Breast epithelium (tissue), 4 donors: Measurements from ENCODE around the gene NLRP4. TPM values are rescaled to one million over a fixed set of nuclear protein-coding genes. Genes with fewer than 3 reads are reported as not detected.

Experiments used
- DNase-seq, 2 donors: peaks; one replicate each; pipeline ENCODE4 v3.0.0-alpha.2; 2019; ENCODE audit warnings: low spot score in 2 of 2
- H3K27ac ChIP-seq, 2 donors: fragments of 200-600 bp; sonication (generic) in 1 of 2; one replicate each; pipeline ENCODE4 v1.5.1; 2016 to 2019; ENCODE audit warnings: mild to moderate bottlenecking in 1 of 2
- H3K27me3 ChIP-seq, 2 donors: fragments of 200-600 bp; sonication (generic) in 1 of 2; one replicate each; pipeline versions ENCODE4 v1.5.1 to v1.6.0; 2017 to 2019; ENCODE audit warnings: control low read depth in 1 of 2, mild to moderate bottlenecking in 1 of 2
- H3K36me3 ChIP-seq: fragments of 200-600 bp; one replicate; pipeline ENCODE4 v1.5.1; 2019
- H3K4me1 ChIP-seq, 2 donors: fragments of 200-600 bp; sonication (generic); one replicate each; pipeline ENCODE4 v1.5.1; 2016 to 2019; ENCODE audit warnings: control low read depth in 1 of 2
- H3K4me3 ChIP-seq, 3 donors: fragments of 200-600 bp; sonication (generic); 1 replicate in 2 of 3; 2 replicates in 1 of 3; pipeline ENCODE4 v1.5.1; 2016 to 2019; ENCODE audit warnings: mild to moderate bottlenecking in 3 of 3, moderate library complexity in 2 of 3
- H3K9me3 ChIP-seq, 2 donors: fragments of 200-600 bp; sonication (generic) in 1 of 2; one replicate each; pipeline ENCODE4 v1.5.1; 2016 to 2019; ENCODE audit warnings: control low read depth in 1 of 2
- POLR2A ChIP-seq: fragments of 450-650 bp; IDR thresholded peaks from one replicate; pipeline ENCODE4 v1.6.1; 2016; ENCODE audit warnings: antibody characterized with exemption, mild to moderate bottlenecking, moderate library complexity
- POLR2AphosphoS5 ChIP-seq, 3 donors: sonication (generic); formaldehyde crosslinking; IDR thresholded peaks; one replicate each; pipeline ENCODE4 v1.6.1; 2017; ENCODE audit warnings: antibody characterized with exemption in 3 of 3
- intact Hi-C: fragments of 100-400 bp; cut with DNase I; formaldehyde crosslinking; loops from one replicate; pipeline ENCODE4 v1.15.1; 2023; ENCODE audit warnings: low total_unique reads
- total RNA-seq, 3 donors: library from RNA; depleted of rRNA; stranded (reverse); fragments of >200 nt; gene quantifications; one replicate each; pipeline ENCODE4 v1.1.0, GENCODE V29; 2016
- TF ChIP-seq, protein P1 (sequence below), 3 donors: fragments of 450-650 bp; IDR thresholded peaks; one replicate each; pipeline ENCODE4 v1.5.1; 2016 to 2017; ENCODE audit warnings: antibody characterized with exemption in 3 of 3, mild to moderate bottlenecking in 3 of 3, moderate library complexity in 3 of 3

The NLRP4 gene
- total RNA-seq, 3 donors from 2014 or later = not detected

- intact Hi-C loops = no loop called here
These were observed 25.0 kb upstream of the NLRP4 start for GRCh38 chr19:55811340-55811739.

GRCh38 chr19:55812449-55812848 lies 23.9 kb upstream of the NLRP4 start:
- Histone ChIP-seq H3K4me1 (no peaks in the 10 kb centered on the region), H3K27ac (no peak overlapping the region), H3K27me3 (no peaks in the 10 kb centered on the region), H3K4me3 (no peak overlapping the region), H3K36me3 (no peaks in the 10 kb centered on the region), H3K9me3 (no peaks in the 10 kb centered on the region)
- intact Hi-C loops = no loop called here
- DNase-seq = no peak
- TF ChIP-seq POLR2A = no peak
- TF ChIP-seq, protein P1, sequence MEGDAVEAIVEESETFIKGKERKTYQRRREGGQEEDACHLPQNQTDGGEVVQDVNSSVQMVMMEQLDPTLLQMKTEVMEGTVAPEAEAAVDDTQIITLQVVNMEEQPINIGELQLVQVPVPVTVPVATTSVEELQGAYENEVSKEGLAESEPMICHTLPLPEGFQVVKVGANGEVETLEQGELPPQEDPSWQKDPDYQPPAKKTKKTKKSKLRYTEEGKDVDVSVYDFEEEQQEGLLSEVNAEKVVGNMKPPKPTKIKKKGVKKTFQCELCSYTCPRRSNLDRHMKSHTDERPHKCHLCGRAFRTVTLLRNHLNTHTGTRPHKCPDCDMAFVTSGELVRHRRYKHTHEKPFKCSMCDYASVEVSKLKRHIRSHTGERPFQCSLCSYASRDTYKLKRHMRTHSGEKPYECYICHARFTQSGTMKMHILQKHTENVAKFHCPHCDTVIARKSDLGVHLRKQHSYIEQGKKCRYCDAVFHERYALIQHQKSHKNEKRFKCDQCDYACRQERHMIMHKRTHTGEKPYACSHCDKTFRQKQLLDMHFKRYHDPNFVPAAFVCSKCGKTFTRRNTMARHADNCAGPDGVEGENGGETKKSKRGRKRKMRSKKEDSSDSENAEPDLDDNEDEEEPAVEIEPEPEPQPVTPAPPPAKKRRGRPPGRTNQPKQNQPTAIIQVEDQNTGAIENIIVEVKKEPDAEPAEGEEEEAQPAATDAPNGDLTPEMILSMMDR (IDR thresholded peaks at IDR 0.05) = no peak
- no peak for TF ChIP-seq POLR2AphosphoS5 (IDR thresholded peaks at IDR 0.05)

More at GRCh38 chr19:55811340-55811739, 25.0 kb upstream of the NLRP4 start:
- no peak for DNase-seq
- no peaks in the 10 kb centered on the region for H3K27me3 ChIP-seq
- no peak overlapping the region for H3K4me3 ChIP-seq
- no peaks in the 10 kb centered on the region for H3K4me1 ChIP-seq
- H3K27ac ChIP-seq = no peak overlapping the region
- H3K9me3 ChIP-seq = no peaks in the 10 kb centered on the region
- no peaks in the 10 kb centered on the region for H3K36me3 ChIP-seq
- TF ChIP-seq POLR2A (no peak), POLR2AphosphoS5 (IDR thresholded peaks at IDR 0.05) (no peak)
- TF ChIP-seq, protein P1 (IDR thresholded peaks at IDR 0.05) = no peak

DNA sequence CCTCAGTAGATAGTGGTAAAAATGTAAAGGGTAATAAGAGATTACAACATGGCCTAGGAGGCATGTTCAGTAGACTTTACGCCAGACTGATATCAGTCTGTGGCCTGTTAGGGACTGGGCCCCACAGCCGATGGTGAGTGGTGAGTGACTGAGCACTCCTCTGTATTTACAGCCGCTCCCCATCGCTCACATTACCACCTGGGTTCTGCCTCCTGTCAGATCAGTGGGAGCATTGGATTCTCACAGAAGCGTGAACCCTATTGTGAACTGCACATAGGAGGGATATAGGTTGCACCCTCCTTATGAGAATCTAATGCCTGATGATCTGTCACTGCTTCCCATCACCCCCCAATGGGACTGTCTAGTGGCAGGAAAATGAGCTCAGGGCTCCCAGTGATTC lies 22.4 kb upstream of the NLRP4 start:
- no peak overlapping the region for H3K27ac ChIP-seq
- no peak for TF ChIP-seq POLR2A
- TF ChIP-seq POLR2AphosphoS5 (IDR thresholded peaks at IDR 0.05) = no peak
- TF ChIP-seq, protein P1 (IDR thresholded peaks at IDR 0.05) = no peak
- H3K4me3 ChIP-seq = no peak overlapping the region
- intact Hi-C loops = no loop called here
- no peaks in the 10 kb centered on the region for H3K4me1 ChIP-seq
- no peak for DNase-seq
- no peaks in the 10 kb centered on the region for H3K27me3 ChIP-seq
- no peaks in the 10 kb centered on the region for H3K9me3 ChIP-seq
- H3K36me3 ChIP-seq = no peaks in the 10 kb centered on the region

DNA sequence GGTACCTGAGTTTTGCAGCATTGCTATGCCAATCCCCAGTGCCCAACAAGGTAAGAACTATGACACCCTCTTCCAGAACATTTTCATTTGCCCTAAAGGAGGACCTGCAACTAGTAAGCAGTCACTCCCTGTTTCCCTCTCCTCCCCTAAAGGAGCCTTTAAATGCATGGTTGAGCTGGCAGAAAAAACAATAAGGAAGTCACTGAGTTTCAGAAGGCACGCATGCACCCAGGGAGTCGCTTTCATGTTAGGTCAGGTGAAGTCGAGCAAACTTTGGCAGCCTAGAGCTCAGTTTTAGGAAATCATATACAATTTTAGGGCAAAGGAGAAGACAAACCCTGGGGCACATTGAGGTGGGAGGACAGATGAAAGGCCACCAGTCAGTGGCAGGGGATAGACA lies 16.3 kb upstream of the NLRP4 start:
- no peak overlapping the region for H3K4me3 ChIP-seq
- H3K9me3 ChIP-seq = no peaks in the 10 kb centered on the region
- intact Hi-C loops = no loop called here
- no peak for DNase-seq
- no peaks in the 10 kb centered on the region for H3K4me1 ChIP-seq
- TF ChIP-seq, protein P1 (IDR thresholded peaks at IDR 0.05) = no peak
- no peak for TF ChIP-seq POLR2AphosphoS5 (IDR thresholded peaks at IDR 0.05)
- no peak for TF ChIP-seq POLR2A
- H3K36me3 ChIP-seq = no peaks in the 10 kb centered on the region
- no peaks in the 10 kb centered on the region for H3K27me3 ChIP-seq
- H3K27ac ChIP-seq = no peak overlapping the region

DNA sequence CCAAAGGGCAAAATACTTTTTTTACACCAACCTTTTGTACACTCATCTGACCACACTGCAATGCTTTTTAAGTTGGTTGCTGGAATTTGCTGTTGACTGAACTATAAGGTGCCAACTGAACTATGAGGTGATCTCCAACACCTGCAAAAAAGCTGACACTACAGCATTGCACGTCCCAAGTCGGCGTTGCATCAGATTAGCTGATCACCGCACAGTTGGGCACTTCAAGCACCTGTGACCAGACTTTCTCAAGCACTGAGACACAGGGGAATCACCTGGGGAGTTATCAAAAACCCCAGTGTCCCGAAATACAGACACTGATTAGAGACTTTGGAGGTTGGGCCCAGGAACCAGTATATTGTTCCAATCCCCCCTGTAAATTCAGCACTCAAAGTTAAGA lies 5.7 kb upstream of the NLRP4 start:
- Histone ChIP-seq H3K4me1 (no peaks in the 10 kb centered on the region), H3K4me3 (no peak overlapping the region), H3K27ac (no peak overlapping the region), H3K9me3 (no peaks in the 10 kb centered on the region), H3K27me3 (no peaks in the 10 kb centered on the region), H3K36me3 (no peaks in the 10 kb centered on the region)
- no peak for DNase-seq
- intact Hi-C loops = no loop called here
- TF ChIP-seq POLR2A (no peak), POLR2AphosphoS5 (IDR thresholded peaks at IDR 0.05) (no peak)
- TF ChIP-seq, protein P1 (IDR thresholded peaks at IDR 0.05) = no peak
